GM21786 (cell line): Measurements from ENCODE around the gene FAM124A.

Experiments used
- ATAC-seq: cut with Tn5 transposase; IDR thresholded peaks from one replicate; pipeline ENCODE4 v1.9.1; 2021; ENCODE audit not compliant: unreplicated experiment

FAM124A gene, protein sequence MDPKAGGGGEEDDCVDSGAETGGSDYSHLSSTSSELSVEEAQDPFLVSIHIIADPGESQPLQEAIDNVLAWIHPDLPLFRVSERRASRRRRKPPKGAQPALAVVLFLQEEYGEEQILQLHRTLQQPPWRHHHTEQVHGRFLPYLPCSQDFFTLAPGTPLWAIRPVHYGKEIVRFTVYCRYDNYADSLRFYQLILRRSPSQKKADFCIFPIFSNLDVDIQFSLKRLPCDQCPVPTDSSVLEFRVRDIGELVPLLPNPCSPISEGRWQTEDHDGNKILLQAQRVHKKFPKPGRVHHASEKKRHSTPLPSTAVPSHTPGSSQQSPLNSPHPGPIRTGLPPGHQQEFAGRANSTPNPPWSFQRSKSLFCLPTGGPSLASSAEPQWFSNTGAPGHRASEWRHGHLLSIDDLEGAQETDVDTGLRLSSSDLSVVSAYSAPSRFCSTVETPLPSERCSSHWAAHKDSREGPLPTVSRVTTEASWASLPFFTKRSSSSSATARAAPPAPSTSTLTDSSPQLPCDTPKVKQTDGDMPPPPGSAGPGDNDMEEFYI

DNA sequence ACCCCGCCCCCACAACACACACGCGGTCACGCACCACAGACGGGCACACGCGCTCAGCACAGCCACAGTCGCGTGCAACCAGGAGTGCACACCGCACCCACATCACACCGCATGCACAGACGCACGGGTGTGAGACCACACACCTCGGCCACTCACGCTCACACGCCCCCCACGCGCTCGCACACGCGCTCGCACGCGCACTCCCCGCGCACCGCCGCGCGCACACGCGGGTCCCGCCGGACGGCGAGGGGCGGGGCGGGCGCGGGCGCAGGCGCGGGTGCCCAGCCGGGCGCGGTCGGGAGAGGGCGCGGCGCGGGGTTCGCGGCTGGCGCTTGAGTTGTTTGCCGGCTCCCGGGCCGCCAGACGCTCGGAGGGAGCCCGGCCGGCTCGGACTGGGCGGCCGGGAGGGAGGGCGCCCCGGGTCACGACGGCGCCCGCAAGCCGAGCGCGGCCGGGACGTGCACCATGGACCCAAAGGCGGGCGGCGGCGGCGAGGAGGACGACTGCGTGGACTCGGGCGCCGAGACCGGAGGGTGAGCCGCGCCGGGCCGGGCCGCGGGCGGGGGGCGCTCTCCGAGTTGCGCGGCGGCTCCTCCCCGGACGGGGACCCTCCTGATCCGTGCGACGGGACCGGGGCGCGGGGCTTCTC, at the start of gene FAM124A:
Gene FAM124A (plus strand): TSS at position 362 of the 649 bp plus-strand sequence. CDS start 104 bp downstream, at position 466.
- peak; percentile 70 for ATAC-seq

DNA sequence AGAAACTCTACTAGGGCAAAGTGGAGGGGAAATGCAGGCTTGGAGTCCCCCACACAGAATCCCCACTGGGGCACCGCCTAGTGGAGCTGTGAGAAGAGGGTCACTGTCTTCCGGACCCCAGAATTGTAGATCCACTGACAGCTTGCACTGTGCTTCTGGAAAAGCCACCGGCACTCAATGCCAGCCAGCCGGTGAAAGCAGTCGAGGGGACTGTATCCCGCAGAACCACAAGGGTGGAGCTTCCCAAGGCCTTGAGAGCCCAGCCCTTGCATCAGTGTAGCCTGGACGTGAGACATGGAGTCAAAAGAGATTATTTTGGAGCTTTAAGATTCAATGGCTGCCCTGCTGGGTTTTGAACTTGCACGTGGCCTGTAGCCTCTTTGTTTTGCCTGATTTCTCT, 47.2 kb upstream of the FAM124A start:
- ATAC-seq, result no peak

DNA sequence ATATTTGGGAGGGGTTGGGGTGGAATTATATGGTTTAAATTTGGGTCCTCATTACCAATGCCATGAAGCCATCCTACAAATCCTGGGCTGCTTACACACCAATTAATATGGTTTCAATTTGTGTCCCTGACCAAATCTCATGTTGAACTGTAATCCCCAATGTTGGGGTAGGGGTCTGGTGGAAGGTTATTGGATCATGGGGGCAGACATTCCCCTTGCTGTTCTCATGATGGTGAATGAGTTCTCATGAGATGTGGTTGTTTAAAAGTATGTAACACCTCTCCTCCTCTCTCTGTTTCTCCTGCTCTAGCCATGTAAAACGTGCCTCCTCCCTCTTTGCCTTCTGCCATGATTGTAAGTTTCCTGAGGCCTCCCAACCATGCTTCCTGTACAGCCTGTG, 46.6 kb upstream of the FAM124A start:
- ATAC-seq, result no peak

DNA sequence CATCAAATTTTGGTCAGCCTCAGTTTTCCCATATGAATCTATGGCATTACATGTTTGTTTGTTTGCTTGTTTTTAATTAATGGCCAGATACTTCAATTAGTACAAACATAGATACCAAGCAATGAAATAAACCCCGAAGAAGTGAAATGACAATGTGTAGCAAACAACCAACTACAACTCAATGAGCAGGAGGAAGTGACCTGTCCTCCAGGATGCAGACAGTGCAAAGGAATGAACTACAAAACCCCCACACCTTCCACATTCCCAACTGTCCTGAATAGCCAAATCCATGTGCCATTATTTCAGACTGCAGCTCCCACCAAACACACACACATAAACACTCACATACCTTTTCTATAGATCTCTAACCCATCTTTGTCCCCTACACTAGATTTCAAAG, 45.0 kb upstream of the FAM124A start:
- ATAC-seq, result no peak

DNA sequence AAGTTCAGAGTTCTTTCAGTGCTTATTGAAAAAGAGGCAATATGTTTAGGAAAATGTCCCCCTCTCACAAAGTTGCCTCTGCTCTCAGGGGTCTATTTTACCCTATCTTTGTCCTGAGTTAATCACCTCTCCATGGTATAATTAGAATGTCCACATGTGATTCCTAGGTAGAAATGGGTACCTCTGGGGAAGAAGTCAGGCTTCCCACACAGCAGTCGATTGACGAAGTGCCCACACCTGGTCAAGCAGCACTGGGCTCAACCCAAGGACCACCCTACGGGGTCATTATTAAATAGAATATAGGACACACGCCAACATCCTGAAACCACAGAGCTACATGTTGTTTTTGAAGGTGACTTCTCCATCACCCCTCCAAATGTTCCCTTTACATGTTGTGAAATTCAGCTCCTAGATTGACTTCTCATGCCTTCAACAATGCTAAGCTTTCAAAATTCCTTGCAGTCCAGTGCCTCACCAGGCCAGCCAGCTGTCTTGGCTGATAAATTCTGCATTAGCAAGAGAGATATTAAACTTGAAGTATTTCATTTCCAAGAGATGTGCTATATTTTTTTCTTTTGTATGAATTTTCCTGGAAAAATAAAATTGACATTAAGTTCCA, 43.6 kb upstream of the FAM124A start:
- no peak for ATAC-seq

DNA sequence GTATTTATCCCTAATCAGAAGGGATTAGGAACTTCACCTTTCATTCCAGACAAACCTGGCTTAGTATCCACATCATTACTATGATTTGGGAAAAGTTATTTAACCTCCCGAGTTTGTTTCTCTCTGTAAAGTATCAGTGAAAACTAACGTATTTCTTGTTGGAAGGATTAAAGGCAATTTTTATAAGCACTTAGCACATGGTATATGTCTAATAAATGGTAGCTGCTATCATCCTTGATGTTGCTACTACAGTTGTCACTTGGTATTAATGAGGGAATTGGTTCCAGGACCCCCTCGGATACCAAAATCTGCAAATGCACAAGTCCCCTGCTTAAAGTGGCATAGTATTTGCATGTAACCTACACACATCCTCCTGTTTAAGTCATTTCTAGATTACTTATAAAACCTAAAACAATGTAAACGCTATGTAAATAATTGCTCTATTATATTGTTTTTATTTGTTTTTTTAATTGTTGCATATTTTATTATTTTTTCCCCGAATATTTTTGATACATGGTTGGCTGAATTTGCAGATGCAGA, 42.7 kb upstream of the FAM124A start:
- ATAC-seq, result no peak

DNA sequence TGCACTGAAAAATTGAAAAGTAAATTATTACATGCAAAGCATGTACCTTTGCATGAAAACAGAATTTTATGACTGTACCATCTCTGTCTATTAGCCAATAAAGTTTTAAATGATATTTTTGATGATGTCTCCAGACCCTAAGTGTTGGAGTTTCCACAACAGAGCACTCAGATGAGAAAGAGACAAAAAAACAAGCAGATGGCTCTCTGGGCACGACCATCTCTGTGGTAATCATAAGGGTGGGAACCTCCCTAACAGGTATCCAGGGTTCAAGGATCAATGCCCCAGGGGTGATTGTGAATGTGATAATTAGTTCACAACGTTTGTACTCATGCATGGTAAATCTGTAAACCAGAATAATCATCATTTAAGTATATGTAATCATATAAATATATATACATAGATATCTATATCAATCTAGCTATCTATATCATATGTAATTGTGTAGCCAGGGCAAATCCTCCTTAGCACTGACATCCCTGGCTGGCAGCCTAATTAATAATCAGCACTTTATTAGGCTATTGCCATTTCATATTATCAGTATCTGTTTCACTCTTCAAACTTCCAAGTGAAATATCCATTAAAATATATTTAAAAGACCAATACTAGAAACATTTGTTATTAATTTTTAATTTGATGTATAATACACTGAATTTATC, 41.2 kb upstream of the FAM124A start:
- ATAC-seq, result no peak

DNA sequence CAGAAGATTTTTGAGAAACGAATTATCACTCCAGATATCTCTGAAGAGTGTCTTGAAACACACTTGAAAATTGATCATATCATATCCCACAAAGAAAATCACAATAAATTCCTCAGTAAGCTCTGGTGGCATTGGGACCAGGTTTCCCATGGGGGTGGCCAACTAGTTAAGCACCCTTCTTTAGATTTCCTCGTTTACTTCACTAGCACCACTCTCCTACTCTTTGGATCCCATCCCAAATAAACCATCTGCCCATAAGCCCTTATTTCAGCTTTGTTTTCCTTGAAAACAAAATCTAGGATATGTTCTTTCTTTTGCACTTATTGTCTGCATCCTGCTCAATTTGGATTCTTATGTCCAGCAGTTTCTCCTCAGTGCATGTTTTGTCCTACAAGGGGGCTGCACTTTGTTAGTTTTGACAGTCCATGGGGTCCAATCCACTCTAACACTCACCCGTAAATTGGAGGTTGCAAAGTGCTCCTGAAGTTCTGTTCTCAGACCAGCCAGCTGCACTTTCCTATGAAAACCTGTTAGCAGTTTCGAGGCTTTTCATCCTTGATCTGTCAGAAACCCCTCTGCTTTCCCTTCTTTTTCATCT, 40.3 kb upstream of the FAM124A start:
- ATAC-seq, result no peak

DNA sequence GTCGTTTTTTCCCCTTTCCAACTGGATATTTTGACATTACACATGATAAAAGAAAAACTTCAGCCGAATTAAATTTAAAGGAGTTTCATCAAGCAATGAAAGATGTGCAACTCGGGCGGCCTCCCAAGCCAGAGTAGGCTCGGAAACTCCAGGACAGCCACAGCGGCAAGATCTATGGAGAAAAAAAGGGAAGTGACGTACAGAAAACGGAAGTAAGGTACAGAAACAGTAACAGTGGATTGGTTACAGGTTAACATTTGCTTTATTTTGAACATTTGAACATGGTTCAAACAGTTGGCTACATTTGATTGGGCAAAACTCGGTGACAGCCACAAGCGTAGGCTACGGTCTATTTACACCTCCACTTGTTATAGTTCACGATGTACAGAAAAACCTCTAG, 30.5 kb upstream of the FAM124A start:
- no peak for ATAC-seq

DNA sequence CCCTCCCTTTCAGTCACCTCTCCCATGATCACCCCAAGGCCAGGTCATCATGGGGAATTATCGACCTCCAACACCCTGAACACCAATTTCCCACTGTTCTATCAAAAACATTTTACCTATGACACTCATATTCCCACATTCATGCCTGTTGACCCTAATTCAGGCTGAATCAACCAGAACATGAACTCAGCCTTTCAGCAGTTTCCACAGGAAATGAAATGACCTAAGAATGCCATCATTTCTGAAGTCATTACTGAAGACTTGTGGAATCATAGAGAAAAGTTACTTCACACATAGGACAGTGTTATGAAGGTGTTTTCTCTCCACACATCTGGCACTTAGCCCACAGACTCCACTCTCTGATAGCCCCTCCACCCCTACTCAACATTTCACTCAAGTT, 29.9 kb upstream of the FAM124A start:
- ATAC-seq, result no peak

DNA sequence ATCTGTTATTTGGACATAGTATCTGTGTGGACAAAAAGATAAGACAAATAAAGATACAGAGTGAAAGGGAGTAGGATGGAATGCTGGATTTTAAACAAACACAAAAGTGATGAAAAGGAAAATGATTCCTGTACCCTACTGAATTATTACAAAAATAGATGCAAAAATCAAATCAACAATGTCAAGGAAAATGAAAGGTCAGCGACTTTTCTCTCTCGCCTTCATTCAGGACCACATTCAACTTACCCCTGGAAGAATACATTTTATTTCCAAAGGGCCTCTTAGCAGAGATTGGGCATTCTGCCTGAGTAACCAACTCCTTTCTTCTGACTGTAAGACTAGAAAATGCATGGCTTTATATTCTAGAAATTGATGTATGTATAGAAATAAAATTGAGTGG, 28.8 kb upstream of the FAM124A start:
- no peak for ATAC-seq

DNA sequence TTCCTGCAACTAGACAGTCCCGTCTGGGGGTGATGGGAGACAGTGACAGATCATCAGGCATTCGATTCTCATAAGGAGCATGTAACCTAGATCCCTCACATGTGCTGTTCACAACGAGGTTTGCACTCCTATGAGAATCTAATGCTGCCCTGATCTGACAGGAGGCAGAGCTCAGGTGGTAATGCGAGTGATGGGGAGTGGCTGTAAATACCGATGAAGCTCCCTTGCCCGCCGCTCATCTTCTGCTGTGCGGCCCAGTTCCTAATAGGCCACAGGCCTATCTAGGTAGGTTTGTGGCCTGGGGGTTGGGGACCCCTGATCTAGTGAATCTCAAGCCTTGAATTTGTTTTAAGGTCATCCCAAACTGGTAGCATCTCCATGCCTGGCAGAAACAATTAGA, 27.3 kb upstream of the FAM124A start:
- no peak for ATAC-seq

DNA sequence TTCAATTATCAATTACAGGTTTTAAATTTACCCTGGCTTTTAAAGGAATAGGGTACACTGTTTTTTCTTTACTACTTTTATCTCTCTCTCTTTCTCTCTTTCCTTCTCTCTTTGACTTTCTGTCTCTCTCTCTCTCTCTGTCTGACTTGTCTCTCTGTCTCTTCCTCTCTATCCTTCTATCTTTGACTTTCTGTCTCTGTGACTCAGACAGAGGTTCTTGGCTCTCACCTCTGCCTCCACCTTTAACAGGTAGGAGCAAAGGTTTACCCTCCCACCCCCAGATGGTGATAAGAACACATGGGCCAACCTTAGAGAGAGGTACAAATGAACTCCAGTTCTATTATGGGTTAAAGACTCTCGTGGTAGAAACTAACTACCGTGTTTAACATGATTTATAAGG, 20.3 kb upstream of the FAM124A start:
- ATAC-seq, result no peak

DNA sequence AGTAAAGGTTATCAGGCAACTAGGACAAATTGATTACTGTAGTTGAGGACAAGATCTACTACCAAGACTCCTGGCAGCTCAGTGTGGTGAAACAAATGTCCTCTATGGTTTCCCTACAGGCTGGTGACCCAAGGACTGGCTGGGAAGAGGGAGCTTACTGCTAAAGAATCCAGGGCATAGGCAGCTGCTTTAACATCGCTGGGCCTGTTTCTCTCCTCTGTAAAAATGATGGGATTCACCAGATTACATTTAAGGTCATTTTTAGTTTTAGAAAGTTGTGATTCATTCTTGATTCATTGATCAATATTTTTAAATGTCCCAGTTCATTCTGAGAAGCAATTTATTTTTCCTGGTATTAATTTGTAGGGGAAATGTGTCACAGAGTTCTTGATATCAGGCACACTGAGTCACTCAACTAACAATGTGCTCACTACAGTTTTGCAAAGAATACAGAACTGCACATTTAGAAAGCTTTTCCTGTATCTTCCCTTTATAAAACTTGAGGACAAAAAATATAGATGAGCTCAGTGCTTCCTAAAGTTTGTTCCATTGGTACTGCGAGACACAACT, 19.6 kb upstream of the FAM124A start:
- no peak for ATAC-seq

DNA sequence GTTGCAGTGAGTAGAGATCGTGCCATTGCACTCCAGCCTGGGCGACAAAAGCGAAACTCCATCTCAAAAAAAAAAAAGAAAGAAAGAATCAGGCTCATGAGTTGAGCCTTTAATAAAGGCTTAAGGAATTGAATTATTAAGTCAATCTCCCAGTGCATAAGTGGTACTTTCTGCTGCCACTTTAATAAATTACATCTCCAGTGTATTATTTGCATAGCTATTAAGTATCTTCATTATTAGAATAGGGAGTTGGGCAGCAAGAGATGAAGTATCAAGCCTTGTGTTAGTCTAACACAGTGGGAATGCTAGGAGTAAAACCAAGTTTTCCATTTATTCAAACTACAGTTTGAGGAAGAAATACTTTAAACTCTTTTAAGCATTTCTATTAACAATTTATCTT, 15.6 kb upstream of the FAM124A start:
- no peak for ATAC-seq

DNA sequence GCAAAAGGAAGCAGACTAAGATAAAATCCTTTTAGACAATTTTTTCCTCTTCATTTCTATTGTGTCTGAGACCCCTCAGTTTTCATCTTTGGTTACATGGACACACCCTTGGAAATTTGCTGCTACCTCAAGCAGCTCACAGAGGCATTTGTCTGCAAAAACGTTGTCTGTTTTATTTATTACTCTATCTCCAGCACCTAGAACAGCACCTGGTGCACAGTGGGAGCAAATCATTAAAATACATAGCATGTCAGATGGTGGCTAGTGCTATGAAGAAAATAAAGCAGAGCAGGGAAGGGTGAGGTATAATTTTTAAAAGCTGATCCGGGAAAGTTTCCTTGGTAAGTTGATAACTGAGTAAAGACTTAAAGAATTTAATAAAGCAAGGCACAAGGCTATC, 14.3 kb upstream of the FAM124A start:
- ATAC-seq, result no peak

DNA sequence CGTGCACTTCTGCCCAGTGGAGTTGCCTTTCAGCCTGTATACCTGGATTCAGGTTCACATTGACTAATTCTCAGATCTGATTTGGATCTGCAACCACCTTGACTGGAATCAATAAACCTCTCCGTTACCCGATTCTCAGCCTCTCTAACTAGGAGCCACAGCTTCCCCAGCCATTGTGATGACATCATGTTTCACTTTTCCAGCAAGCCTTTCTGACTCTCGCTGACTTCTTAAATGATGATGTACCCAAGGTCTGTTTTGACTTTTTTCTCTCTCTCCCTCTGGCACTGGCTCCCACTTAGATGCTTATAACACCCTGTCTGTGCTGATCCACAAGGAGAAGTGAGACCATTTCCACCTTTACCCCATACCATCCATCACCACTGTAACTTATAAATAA, 13.5 kb upstream of the FAM124A start:
- no peak for ATAC-seq

DNA sequence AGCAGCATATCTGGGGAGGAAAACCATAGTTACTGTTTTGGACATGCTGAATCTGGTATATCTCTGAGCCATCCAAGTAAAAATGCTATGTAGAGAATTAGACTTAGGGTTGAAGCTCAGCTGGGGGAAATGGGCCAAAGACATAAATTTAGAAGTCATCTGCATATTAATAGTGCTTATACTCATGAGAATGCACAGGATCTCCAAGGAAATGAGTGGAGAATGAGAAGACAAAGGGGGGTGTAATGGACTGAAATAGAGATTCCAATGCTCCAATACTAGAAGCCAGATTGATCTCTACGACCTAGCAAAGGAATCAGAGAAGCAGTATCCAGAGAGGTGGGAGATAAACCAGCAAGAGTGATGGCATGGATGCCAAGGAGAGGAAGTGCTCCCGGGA, 10.3 kb upstream of the FAM124A start:
- ATAC-seq, result no peak

DNA sequence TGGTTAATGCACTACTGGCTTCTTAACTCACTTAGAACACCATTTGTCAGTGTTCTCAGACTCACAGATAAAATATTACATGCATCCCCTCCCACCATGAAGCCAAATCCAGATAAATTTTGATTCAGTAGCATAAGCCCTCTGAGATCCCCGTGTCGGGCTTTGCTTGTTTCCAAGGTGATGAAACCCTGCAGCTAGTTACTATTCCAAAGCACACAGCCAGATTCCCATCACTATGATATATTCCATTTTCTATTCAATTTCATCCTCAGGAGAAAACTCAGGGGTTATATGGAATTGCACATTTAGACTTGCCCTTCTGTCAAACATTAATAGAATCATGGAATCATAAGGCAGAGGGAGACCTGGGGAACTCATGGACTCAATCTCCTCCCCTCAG, 9.4 kb upstream of the FAM124A start:
- ATAC-seq, result no peak

DNA sequence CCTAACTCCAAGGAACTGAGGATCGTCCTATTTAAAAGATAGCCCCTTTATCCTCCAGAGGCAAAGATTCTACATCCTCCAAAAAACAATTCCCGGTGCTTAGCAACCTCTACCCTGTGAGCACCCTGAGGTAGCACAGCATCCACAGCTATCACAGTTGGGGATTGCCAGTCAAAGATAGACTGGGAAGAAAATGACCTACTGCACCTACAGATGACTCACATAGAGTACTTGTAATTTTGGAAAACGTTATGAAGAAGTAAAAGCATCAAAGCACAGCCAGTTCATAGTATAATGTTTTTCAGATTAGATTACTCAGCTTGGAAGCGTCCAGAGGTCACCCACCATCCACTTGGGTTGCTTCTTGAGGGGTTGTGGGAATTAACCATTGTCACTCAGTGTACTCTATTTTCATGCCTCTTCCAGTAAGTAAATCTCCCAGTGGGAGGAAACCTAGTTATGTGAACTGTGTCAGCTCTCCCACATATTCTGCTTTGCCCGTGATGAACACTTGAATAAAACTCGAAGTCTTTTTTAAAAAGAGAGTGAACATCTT, 8.9 kb upstream of the FAM124A start:
- no peak for ATAC-seq
